CD14-positive monocyte (primary cell): ENCODE measurements around the gene ELF3. TPM values are rescaled to one million over a fixed set of nuclear protein-coding genes. Genes with fewer than 3 reads are reported as not detected.

Source experiments
- DNase-seq, 3 donors: peaks; one replicate each; pipeline ENCODE4 v3.0.0-alpha.2; 2011 to 2022
- H2AFZ ChIP-seq: 2 replicates; pipeline ENCODE4 v1.6.0; 2012; ENCODE audit warnings: mild to moderate bottlenecking, low read depth, low read length, inconsistent platforms; ENCODE audit not compliant: insufficient read depth, poor library complexity, severe bottlenecking
- H3K27ac ChIP-seq, 2 donors: 1 replicate in 1 of 2; 2 replicates in 1 of 2; pipeline ENCODE4 v1.5.1; 2012 to 2013; ENCODE audit warnings: low read length in 2 of 2, control low read depth in 1 of 2, inconsistent platforms in 1 of 2, low read depth in 1 of 2, mild to moderate bottlenecking in 1 of 2
- H3K27me3 ChIP-seq, 2 donors: one replicate each; pipeline versions ENCODE4 v1.6.0 to v1.6.1; 2011 to 2013; ENCODE audit warnings: low read length in 2 of 2; ENCODE audit not compliant: control insufficient read depth in 2 of 2, insufficient read depth in 2 of 2
- H3K36me3 ChIP-seq, 2 donors: replicated peaks in 1 of 2; 1 replicate in 1 of 2; 2 replicates in 1 of 2; pipeline versions ENCODE4 v1.5.1 to v1.6.1; 2012 to 2013; ENCODE audit warnings: low read length in 2 of 2, control low read depth in 1 of 2, inconsistent platforms in 1 of 2, mild to moderate bottlenecking in 1 of 2; ENCODE audit not compliant: insufficient read depth in 2 of 2, control insufficient read depth in 1 of 2
- H3K4me1 ChIP-seq, 2 donors: 1 replicate in 1 of 2; 2 replicates in 1 of 2; pipeline versions ENCODE4 v1.5.1 to v1.6.1; 2012 to 2013; ENCODE audit warnings: low read length in 2 of 2, control low read depth in 1 of 2, inconsistent platforms in 1 of 2, mild to moderate bottlenecking in 1 of 2, moderate library complexity in 1 of 2; ENCODE audit not compliant: insufficient read depth in 2 of 2, control insufficient read depth in 1 of 2
- H3K4me2 ChIP-seq: replicated peaks from 2 replicates; pipeline ENCODE3; 2012; ENCODE audit warnings: low read length, moderate library complexity, mild to moderate bottlenecking; ENCODE audit not compliant: poor library complexity, severe bottlenecking; ENCODE audit errors: extremely low read depth
- H3K4me3 ChIP-seq, 3 experiments: fragments of 200-600 bp in 1 of 3; sonication (generic) in 1 of 3; replicated peaks in 1 of 3; 1 replicate in 2 of 3; 2 replicates in 1 of 3; pipeline ENCODE4 v1.5.1; 2011 to 2013; ENCODE audit warnings: low read length in 3 of 3, mild to moderate bottlenecking in 3 of 3, control low read depth in 2 of 3, low read depth in 2 of 3, inconsistent platforms in 1 of 3, moderate library complexity in 1 of 3
- H3K79me2 ChIP-seq: 2 replicates; pipeline ENCODE4 v1.6.0; 2012; ENCODE audit warnings: mild to moderate bottlenecking, control low read depth, inconsistent platforms, low read length, moderate library complexity; ENCODE audit not compliant: insufficient read depth
- H3K9ac ChIP-seq: 2 replicates; pipeline ENCODE4 v1.6.0; 2017; ENCODE audit warnings: low read length, mild to moderate bottlenecking; ENCODE audit not compliant: insufficient read depth, poor library complexity, severe bottlenecking
- H3K9me3 ChIP-seq, 2 donors: replicated peaks in 1 of 2; 1 replicate in 1 of 2; 2 replicates in 1 of 2; pipeline versions ENCODE4 v1.5.1 to v1.6.1; 2012 to 2013; ENCODE audit warnings: low read length in 2 of 2, control low read depth in 1 of 2; ENCODE audit not compliant: control insufficient read depth in 1 of 2, insufficient read depth in 1 of 2
- H4K20me1 ChIP-seq: 2 replicates; pipeline ENCODE4 v1.6.0; 2012; ENCODE audit warnings: mild to moderate bottlenecking, low read length, control low read depth, moderate library complexity; ENCODE audit not compliant: insufficient read depth
- H3K27ac Mint-ChIP-seq, 7 donors: one replicate each; pipeline ENCODE4 v1.8.0; 2020; ENCODE audit warnings: mild to moderate bottlenecking in 7 of 7, mixed read lengths in 7 of 7, moderate library complexity in 6 of 7, inconsistent platforms in 2 of 7
- H3K27me3 Mint-ChIP-seq, 3 donors: one replicate each; pipeline ENCODE4 v1.8.0; 2021 to 2022; ENCODE audit warnings: low read depth in 3 of 3, mild to moderate bottlenecking in 3 of 3, mixed read lengths in 3 of 3, moderate library complexity in 3 of 3, inconsistent platforms in 1 of 3
- H3K36me3 Mint-ChIP-seq, 2 donors: one replicate each; pipeline ENCODE4 v1.8.0; 2020; ENCODE audit warnings: mixed read lengths in 2 of 2, inconsistent platforms in 1 of 2, mild to moderate bottlenecking in 1 of 2
- H3K4me1 Mint-ChIP-seq: one replicate; pipeline ENCODE4 v1.8.0; 2020; ENCODE audit warnings: mild to moderate bottlenecking, mixed read lengths
- H3K4me3 Mint-ChIP-seq, 2 donors: one replicate each; pipeline ENCODE4 v1.8.0; 2020; ENCODE audit warnings: mild to moderate bottlenecking in 2 of 2, mixed read lengths in 2 of 2, moderate library complexity in 1 of 2
- H3K9me3 Mint-ChIP-seq, 7 donors: one replicate each; pipeline ENCODE4 v1.8.0; 2020 to 2022; ENCODE audit warnings: mixed read lengths in 7 of 7, mild to moderate bottlenecking in 6 of 7, moderate library complexity in 6 of 7, inconsistent platforms in 2 of 7
- WGBS: methylation state at CpG from one replicate; pipeline ENCODE4 v1.1.5; 2013; ENCODE audit warnings: missing lambda C conversion rate; ENCODE audit not compliant: insufficient coverage; 5-methylcytosine and 5-hydroxymethylcytosine counted together
- intact Hi-C, 2 donors: fragments of 100-400 bp; cut with micrococcal nuclease; formaldehyde crosslinking; loops; one replicate each; pipeline versions ENCODE4 v1.15.0 to v1.15.1; 2023
- polyA plus RNA-seq, 3 donors: library from polyadenylated mRNA; depleted of rRNA in 1 of 3; unstranded in 2 of 3; stranded (reverse) in 1 of 3; fragments of 300-500 nt in 2 of 3; fragments of >200 nt in 1 of 3; fragmentation: Illumina TruSeq in 2 of 3; gene quantifications; 1 replicate in 2 of 3; 2 replicates in 1 of 3; pipeline ENCODE4 v1.2.3, GENCODE V29; 2012 to 2021
- TF ChIP-seq, protein P1 (sequence below): fragments of 200-600 bp; IDR thresholded peaks from one replicate; pipeline ENCODE4 v1.8.0; 2022; ENCODE audit warnings: antibody characterized with exemption, mild to moderate bottlenecking

The ELF3 gene
- polyA plus RNA-seq, 3 donors: 10.2 TPM; not detected in 2

- H3K4me2 ChIP-seq: no peak overlapping the region
- H4K20me1 ChIP-seq: peaks cover 72% of the 10 kb centered on the region
- Mint-ChIP-seq H3K27ac (peak overlapping the region in 1 of 7 donors; percentile 30), H3K27me3 (peaks cover 0 to 5% (median 0%) of the 10 kb centered on the region in 3 donors), H3K4me3 (no peak overlapping the region), H3K36me3 (peaks cover 32 to 46% of the 10 kb centered on the region in 2 donors), H3K9me3 (no peaks in the 10 kb centered on the region), H3K4me1 (peaks cover 28% of the 10 kb centered on the region)
- no peak overlapping the region for H2AFZ ChIP-seq
- H3K4me1 ChIP-seq: peaks cover 18 to 19% of the 10 kb centered on the region in 2 donors
- TF ChIP-seq, protein P1, sequence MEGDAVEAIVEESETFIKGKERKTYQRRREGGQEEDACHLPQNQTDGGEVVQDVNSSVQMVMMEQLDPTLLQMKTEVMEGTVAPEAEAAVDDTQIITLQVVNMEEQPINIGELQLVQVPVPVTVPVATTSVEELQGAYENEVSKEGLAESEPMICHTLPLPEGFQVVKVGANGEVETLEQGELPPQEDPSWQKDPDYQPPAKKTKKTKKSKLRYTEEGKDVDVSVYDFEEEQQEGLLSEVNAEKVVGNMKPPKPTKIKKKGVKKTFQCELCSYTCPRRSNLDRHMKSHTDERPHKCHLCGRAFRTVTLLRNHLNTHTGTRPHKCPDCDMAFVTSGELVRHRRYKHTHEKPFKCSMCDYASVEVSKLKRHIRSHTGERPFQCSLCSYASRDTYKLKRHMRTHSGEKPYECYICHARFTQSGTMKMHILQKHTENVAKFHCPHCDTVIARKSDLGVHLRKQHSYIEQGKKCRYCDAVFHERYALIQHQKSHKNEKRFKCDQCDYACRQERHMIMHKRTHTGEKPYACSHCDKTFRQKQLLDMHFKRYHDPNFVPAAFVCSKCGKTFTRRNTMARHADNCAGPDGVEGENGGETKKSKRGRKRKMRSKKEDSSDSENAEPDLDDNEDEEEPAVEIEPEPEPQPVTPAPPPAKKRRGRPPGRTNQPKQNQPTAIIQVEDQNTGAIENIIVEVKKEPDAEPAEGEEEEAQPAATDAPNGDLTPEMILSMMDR: no peak
- no peak overlapping the region for H3K4me3 ChIP-seq
- WGBS: no CpG with 5 or more reads among the region's 2 CpGs
- intact Hi-C loops: no loop called here
- H3K9me3 ChIP-seq: no peaks in the 10 kb centered on the region
- no peak overlapping the region for H3K27ac ChIP-seq
- H3K27me3 ChIP-seq: no peaks in the 10 kb centered on the region
- H3K36me3 ChIP-seq: peaks cover 27 to 41% of the 10 kb centered on the region in 2 donors
- no peak overlapping the region for H3K9ac ChIP-seq
- no peak for DNase-seq
- H3K79me2 ChIP-seq: peaks cover 68% of the 10 kb centered on the region
These were observed 25.0 kb upstream of the ELF3 start for GRCh38 chr1:201985355-201985754.

DNA sequence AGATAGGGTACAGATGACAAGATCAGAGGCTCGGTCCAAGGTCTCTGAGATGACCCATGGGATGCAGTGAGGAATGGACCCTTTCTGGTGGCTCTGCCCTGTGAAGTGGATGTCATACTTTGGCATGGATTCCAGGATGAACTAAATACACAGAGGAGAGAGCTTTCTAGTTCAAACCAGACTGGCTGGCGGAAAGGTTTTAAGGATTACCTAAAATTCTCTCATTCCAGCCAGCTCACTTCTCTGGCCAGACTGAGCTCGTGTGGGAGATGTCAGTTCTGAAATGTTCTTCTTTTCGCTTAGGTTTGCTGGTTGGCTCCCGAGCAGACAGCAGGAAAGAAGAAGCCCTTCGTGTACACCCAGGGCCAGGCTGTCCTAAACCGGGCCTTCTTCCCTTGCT, 21.8 kb upstream of the ELF3 start:
- DNase-seq: no peak
- Histone ChIP-seq H2AFZ (no peak overlapping the region), H3K9me3 (no peaks in the 10 kb centered on the region), H3K9ac (no peak overlapping the region), H3K27me3 (no peaks in the 10 kb centered on the region), H4K20me1 (peaks cover 96% of the 10 kb centered on the region), H3K27ac (no peak overlapping the region), H3K4me3 (no peak overlapping the region), H3K36me3 (peaks cover 57 to 74% of the 10 kb centered on the region in 2 donors), H3K4me2 (no peak overlapping the region), H3K79me2 (peaks cover 58% of the 10 kb centered on the region), H3K4me1 (peaks cover 8% of the 10 kb centered on the region in 2 donors)
- no peak overlapping the region for H3K4me3 Mint-ChIP-seq
- TF ChIP-seq, protein P1: no peak
- peaks cover 64 to 79% of the 10 kb centered on the region in 2 donors for H3K36me3 Mint-ChIP-seq
- H3K27ac Mint-ChIP-seq: peak overlapping the region in 3 of 7 donors; percentile 8 to 56 (median 31)
- 100% methylated on average over 3 of the region's 7 CpGs for WGBS
- H3K9me3 Mint-ChIP-seq: no peaks in the 10 kb centered on the region
- peaks cover 0 to 2% (median 1%) of the 10 kb centered on the region in 3 donors for H3K27me3 Mint-ChIP-seq
- intact Hi-C loops: no loop called here
- H3K4me1 Mint-ChIP-seq: peaks cover 15% of the 10 kb centered on the region
